Hepatocyte (in vitro differentiated cells): ENCODE measurements around the gene LRRC71.

Source experiments
- CTCF ChIP-seq: fragments of 200-600 bp; sonication (generic); IDR thresholded peaks from 2 replicates; pipeline ENCODE4 v1.5.1; 2016; ENCODE audit warnings: antibody characterized with exemption, mild to moderate bottlenecking; ENCODE audit not compliant: poor library complexity
- EZH2 ChIP-seq: fragments of 200-600 bp; sonication (generic); IDR thresholded peaks from 2 replicates; pipeline ENCODE4 v1.6.1; 2016; ENCODE audit warnings: antibody characterized with exemption, mild to moderate bottlenecking, borderline replicate concordance

DNA sequence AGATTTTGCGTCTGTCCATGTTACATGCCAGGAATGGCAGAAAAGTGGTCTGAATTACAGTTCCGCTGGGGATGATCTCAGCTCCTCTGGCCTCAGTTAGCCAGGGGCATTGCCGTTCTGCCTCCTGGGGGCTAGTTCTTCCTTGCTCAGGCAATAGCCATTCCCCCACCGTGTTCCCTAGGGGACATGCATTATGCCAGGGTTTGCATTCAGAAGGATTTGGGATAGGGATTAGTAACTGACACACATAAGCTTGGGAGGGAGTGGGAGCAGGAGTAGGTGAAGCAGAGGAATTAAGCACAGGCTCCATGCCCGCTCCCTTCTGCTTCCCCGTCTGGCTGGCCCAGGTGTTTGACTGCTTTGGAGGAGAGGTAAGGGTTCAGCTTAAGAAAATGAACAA is 12.7 kb downstream of the LRRC71 start:
- TF ChIP-seq CTCF, result no peak
- no peak for TF ChIP-seq EZH2
